OCI-LY1 (cell line): ENCODE measurements around the gene NUPR1.

ENCODE experiments used
- H2AFZ ChIP-seq: fragments of 200-600 bp; sonication (generic), shearing (Covaris generic); 2 replicates; pipeline ENCODE4 v1.6.0; 2014; ENCODE audit warnings: antibody characterized with exemption, mild to moderate bottlenecking, low read length
- H3F3A ChIP-seq: fragments of 200-600 bp; sonication (generic), shearing (Covaris generic); 2 replicates; pipeline ENCODE4 v1.6.0; 2014; ENCODE audit warnings: mild to moderate bottlenecking, antibody characterized with exemption, low read length, moderate library complexity; ENCODE audit not compliant: insufficient read depth
- H3K27ac ChIP-seq: fragments of 200-600 bp; sonication (generic); 2 replicates; pipeline ENCODE4 v1.5.1; 2014; ENCODE audit warnings: low read length, mixed run types, mild to moderate bottlenecking, low read depth; ENCODE audit not compliant: poor library complexity, severe bottlenecking
- H3K27me3 ChIP-seq: fragments of 200-600 bp; sonication (generic); 2 replicates; pipeline ENCODE4 v1.6.0; 2014; ENCODE audit warnings: antibody characterized with exemption, mild to moderate bottlenecking, low read length, moderate library complexity; ENCODE audit not compliant: insufficient read depth
- H3K36me3 ChIP-seq: fragments of 200-600 bp; sonication (generic); 2 replicates; pipeline ENCODE4 v1.6.1; 2014; ENCODE audit warnings: mild to moderate bottlenecking, antibody characterized with exemption, low read length, moderate library complexity, mixed read lengths; ENCODE audit not compliant: insufficient read depth
- H3K4me1 ChIP-seq: fragments of 200-600 bp; sonication (generic); 2 replicates; pipeline ENCODE4 v1.5.1; 2014; ENCODE audit warnings: mild to moderate bottlenecking, low read length, moderate library complexity; ENCODE audit not compliant: insufficient read depth, severe bottlenecking
- H3K4me2 ChIP-seq: fragments of 200-600 bp; sonication (generic), shearing (Covaris generic); 2 replicates; pipeline ENCODE4 v1.6.1; 2014; ENCODE audit warnings: low read length
- H3K4me3 ChIP-seq: fragments of 200-600 bp; sonication (generic); 2 replicates; pipeline ENCODE4 v1.5.1; 2014; ENCODE audit warnings: low read length, low read depth, mild to moderate bottlenecking, mixed read lengths; ENCODE audit not compliant: poor library complexity, severe bottlenecking
- H3K79me2 ChIP-seq: fragments of 200-600 bp; shearing (Covaris generic); 2 replicates; pipeline ENCODE4 v1.6.1; 2016; ENCODE audit warnings: mixed run types, low read length, mixed read lengths; ENCODE audit not compliant: insufficient read depth
- H3K9ac ChIP-seq: fragments of 200-600 bp; sonication (generic), shearing (Covaris generic); 2 replicates; pipeline ENCODE4 v1.6.1; 2014; ENCODE audit warnings: mild to moderate bottlenecking, low read length, mixed read lengths
- H3K9me2 ChIP-seq: fragments of 200-600 bp; sonication (generic), shearing (Covaris generic); 2 replicates; pipeline ENCODE4 v1.6.1; 2014; ENCODE audit warnings: low read depth, mild to moderate bottlenecking, low read length, mixed read lengths
- H3K9me3 ChIP-seq: fragments of 200-600 bp; shearing (Covaris generic); 2 replicates; pipeline ENCODE4 v1.6.1; 2014; ENCODE audit warnings: low read length, mixed read lengths
- H4K20me1 ChIP-seq: fragments of 200-600 bp; sonication (generic), shearing (Covaris generic); 2 replicates; pipeline ENCODE4 v1.6.0; 2016; ENCODE audit warnings: mild to moderate bottlenecking, low read length; ENCODE audit not compliant: insufficient read depth
- CTCF ChIP-seq: fragments of 200-600 bp; sonication (generic), shearing (Covaris generic); IDR thresholded peaks from 2 replicates; pipeline ENCODE4 v1.5.1; 2017; ENCODE audit warnings: mild to moderate bottlenecking, antibody characterized with exemption, low read length, moderate library complexity, mixed read lengths
- EZH2 ChIP-seq: fragments of 200-600 bp; sonication (generic), shearing (Covaris generic); IDR thresholded peaks from 2 replicates; pipeline ENCODE4 v1.8.0; 2017; ENCODE audit warnings: borderline replicate concordance, mixed run types, mild to moderate bottlenecking, antibody characterized with exemption, low read length, moderate library complexity, mixed read lengths

Gene NUPR1

GRCh38 chr16:28558456-28558855 is 19.7 kb upstream of the NUPR1 start:
- Histone ChIP-seq H3K9me2 (no peaks in the 10 kb centered on the region), H3K79me2 (no peaks in the 10 kb centered on the region), H3K9me3 (no peaks in the 10 kb centered on the region), H3K27me3 (no peaks in the 10 kb centered on the region), H3K9ac (no peak overlapping the region), H2AFZ (no peak overlapping the region), H3F3A (no peaks in the 10 kb centered on the region), H3K4me2 (no peak overlapping the region), H3K4me3 (no peak overlapping the region), H3K36me3 (peaks cover 17% of the 10 kb centered on the region), H3K27ac (no peak overlapping the region), H4K20me1 (no peaks in the 10 kb centered on the region), H3K4me1 (peaks cover 16% of the 10 kb centered on the region)
- TF ChIP-seq CTCF (no peak), EZH2 (no peak)

GRCh38 chr16:28556914-28557320 is 18.1 kb upstream of the NUPR1 start:
- Histone ChIP-seq H3K9ac (no peak overlapping the region), H3K79me2 (no peaks in the 10 kb centered on the region), H3K4me1 (peaks cover 21% of the 10 kb centered on the region), H3F3A (no peaks in the 10 kb centered on the region), H3K27ac (no peak overlapping the region), H3K9me2 (no peaks in the 10 kb centered on the region), H3K4me2 (no peak overlapping the region), H3K9me3 (no peaks in the 10 kb centered on the region), H3K36me3 (peaks cover 17% of the 10 kb centered on the region), H3K4me3 (no peak overlapping the region), H2AFZ (no peak overlapping the region), H3K27me3 (no peaks in the 10 kb centered on the region), H4K20me1 (no peaks in the 10 kb centered on the region)
- TF ChIP-seq EZH2 (no peak), CTCF (no peak)

- H3K9me3 ChIP-seq, result no peaks in the 10 kb centered on the region
- H3K4me1 ChIP-seq, result peaks cover 21% of the 10 kb centered on the region
- no peak overlapping the region for H3K4me3 ChIP-seq
- H3K36me3 ChIP-seq, result peaks cover 17% of the 10 kb centered on the region
- no peaks in the 10 kb centered on the region for H3K9me2 ChIP-seq
- no peaks in the 10 kb centered on the region for H3F3A ChIP-seq
- H4K20me1 ChIP-seq, result no peaks in the 10 kb centered on the region
- H3K27me3 ChIP-seq, result no peaks in the 10 kb centered on the region
- TF ChIP-seq EZH2 (no peak), CTCF (no peak)
- H3K9ac ChIP-seq, result no peak overlapping the region
- no peaks in the 10 kb centered on the region for H3K79me2 ChIP-seq
- H2AFZ ChIP-seq, result no peak overlapping the region
- H3K4me2 ChIP-seq, result no peak overlapping the region
- no peak overlapping the region for H3K27ac ChIP-seq
Measured at GRCh38 chr16:28555561-28555960, 16.8 kb upstream of the NUPR1 start.
